ENCODE results near the gene BCL7B.

The BCL7B gene

DNA sequence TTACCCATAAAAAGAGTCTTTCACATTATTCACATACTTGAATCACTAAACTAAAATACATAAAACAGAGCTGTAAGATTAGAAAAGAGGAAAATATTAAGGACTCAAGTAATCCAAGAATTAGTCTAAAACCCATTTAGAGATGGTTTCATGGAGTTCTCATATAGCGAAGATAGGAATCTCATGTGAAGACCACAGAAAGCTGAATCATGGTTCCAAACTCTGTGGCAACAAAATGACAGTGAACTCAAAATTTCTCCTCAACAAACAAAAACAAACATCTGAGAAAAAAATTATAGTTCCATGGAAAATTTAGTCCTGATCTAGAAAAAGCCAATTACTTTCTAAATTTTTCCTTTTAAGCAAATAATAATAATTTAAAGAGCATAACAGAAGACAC is 70.0 kb downstream of the BCL7B start:
- DNase-seq (ENCODE audit: extremely low spot score), result no peak
- POLR2A ChIA-PET, result no interaction called here
- TF ChIP-seq, protein P1, sequence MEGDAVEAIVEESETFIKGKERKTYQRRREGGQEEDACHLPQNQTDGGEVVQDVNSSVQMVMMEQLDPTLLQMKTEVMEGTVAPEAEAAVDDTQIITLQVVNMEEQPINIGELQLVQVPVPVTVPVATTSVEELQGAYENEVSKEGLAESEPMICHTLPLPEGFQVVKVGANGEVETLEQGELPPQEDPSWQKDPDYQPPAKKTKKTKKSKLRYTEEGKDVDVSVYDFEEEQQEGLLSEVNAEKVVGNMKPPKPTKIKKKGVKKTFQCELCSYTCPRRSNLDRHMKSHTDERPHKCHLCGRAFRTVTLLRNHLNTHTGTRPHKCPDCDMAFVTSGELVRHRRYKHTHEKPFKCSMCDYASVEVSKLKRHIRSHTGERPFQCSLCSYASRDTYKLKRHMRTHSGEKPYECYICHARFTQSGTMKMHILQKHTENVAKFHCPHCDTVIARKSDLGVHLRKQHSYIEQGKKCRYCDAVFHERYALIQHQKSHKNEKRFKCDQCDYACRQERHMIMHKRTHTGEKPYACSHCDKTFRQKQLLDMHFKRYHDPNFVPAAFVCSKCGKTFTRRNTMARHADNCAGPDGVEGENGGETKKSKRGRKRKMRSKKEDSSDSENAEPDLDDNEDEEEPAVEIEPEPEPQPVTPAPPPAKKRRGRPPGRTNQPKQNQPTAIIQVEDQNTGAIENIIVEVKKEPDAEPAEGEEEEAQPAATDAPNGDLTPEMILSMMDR (IDR thresholded peaks at IDR 0.05; ENCODE audit: control extremely low read depth, extremely low read depth, low read depth, missing control alignments), result no peak
- CTCF ChIA-PET, result interaction anchor here (0.9 to 2.1 kb wide), 3 partner anchors 11 to 36 kb away, joined by 3 to 12 read pairs (median 3); no protein-coding TSS in a partner anchor
